ENCODE data around the gene KLRB1. TPM values are rescaled to one million over a fixed set of nuclear protein-coding genes. Genes with fewer than 3 reads are reported as not detected.
"Not testable (repeated sequence)": the region's sequence is repeated elsewhere in the genome, so short reads cannot be mapped to it uniquely, and the experiment has no call there.

Gene KLRB1
- total RNA-seq, 1 donor from 2014 or later, result not detected

DNA sequence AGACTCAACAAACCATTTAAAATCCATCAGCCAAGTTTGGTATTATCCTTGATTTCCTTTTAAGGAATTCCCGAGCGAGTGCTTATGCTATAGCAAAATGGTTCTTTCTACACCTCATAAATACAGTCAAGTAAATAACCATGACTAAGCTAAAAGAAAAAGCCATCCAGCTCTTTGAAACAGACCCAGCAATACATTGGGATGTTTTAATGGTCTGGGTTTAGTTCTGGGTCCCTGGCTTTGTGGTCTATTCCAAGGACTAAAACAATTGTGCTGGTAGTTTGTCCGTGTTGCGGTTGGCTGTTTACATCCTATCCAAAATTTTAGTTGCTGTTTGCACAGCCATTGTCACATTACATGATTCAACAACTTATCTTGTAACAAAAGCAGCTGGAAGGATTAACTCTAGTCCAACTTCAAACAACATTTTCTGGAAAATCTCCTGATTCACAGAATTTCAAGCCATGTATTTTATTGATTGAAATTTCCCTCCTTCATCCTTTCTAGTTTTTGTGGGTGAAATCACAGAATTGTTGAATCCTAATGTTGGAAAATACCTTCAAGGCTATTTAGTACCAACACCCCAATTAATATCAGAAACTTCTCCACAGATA is 19.6 kb downstream of the KLRB1 start:
- DNase-seq (ENCODE audit: low spot score in 2 of 2), result no peak
- H3K4me1 ChIP-seq, result no peaks in the 10 kb centered on the region
- TF ChIP-seq, protein P1, sequence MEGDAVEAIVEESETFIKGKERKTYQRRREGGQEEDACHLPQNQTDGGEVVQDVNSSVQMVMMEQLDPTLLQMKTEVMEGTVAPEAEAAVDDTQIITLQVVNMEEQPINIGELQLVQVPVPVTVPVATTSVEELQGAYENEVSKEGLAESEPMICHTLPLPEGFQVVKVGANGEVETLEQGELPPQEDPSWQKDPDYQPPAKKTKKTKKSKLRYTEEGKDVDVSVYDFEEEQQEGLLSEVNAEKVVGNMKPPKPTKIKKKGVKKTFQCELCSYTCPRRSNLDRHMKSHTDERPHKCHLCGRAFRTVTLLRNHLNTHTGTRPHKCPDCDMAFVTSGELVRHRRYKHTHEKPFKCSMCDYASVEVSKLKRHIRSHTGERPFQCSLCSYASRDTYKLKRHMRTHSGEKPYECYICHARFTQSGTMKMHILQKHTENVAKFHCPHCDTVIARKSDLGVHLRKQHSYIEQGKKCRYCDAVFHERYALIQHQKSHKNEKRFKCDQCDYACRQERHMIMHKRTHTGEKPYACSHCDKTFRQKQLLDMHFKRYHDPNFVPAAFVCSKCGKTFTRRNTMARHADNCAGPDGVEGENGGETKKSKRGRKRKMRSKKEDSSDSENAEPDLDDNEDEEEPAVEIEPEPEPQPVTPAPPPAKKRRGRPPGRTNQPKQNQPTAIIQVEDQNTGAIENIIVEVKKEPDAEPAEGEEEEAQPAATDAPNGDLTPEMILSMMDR (IDR thresholded peaks at IDR 0.05), result no peak
- intact Hi-C loops (cut with DNase I), result no loop called here
- no peaks in the 10 kb centered on the region for H3K9me3 ChIP-seq
- no peak overlapping the region for H3K4me3 ChIP-seq
- H3K27ac ChIP-seq, result no peak overlapping the region
- no peaks in the 10 kb centered on the region for H3K27me3 ChIP-seq
- no peaks in the 10 kb centered on the region for H3K36me3 ChIP-seq

DNA sequence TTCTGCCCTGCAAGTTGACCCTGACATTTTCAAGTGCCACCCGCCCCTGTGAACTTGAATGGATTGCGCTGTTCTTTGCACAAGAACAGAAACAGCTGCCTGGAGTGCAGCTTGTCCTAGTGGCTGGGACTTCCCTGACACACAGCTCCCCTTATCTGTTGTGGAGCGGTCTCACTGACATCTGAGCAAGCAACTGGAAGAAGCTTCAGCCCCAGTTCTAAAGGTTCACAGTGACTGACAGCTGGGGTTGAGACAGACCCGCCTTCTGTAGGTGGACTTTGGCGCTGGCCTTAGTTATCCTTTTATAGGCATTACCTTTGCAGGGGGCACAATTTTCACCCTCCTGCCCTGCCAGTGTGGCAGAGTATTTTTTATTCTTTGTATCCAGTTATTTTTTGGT is 30.0 kb downstream of the KLRB1 start:
- intact Hi-C loops (cut with DNase I); H3K36me3 ChIP-seq; H3K27ac ChIP-seq: not testable (repeated sequence)

DNA sequence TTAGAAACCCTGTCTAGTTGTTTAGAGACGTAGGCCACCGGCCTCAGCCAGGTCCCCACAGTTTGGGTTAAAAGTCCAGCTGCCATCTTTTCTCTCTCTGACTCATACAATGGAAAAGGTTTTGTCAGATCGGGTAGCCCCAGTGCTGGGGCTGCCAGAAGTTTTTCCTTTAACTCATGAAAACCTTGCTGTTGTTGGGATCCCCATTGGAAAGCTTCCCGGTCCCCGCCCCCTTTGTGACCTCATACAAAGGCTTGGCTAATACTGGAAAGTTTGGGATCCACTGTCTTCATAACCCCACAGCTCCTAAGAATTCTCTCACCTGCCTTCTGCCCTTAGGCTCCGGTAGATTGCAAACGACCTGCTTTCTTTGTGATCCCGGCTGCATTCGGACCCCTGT is 40.6 kb downstream of the KLRB1 start:
- intact Hi-C loops (cut with DNase I); H3K9me3 ChIP-seq; DNase-seq (ENCODE audit: low spot score in 2 of 2); H3K27ac ChIP-seq; H3K4me1 ChIP-seq; H3K4me3 ChIP-seq; H3K27me3 ChIP-seq; H3K36me3 ChIP-seq: not testable (repeated sequence)

More for the DNA sequence above, 30.0 kb downstream of the KLRB1 start:
- H3K4me1 ChIP-seq; H3K27me3 ChIP-seq; H3K4me3 ChIP-seq; DNase-seq (ENCODE audit: low spot score in 2 of 2); H3K9me3 ChIP-seq: not testable (repeated sequence)

DNA sequence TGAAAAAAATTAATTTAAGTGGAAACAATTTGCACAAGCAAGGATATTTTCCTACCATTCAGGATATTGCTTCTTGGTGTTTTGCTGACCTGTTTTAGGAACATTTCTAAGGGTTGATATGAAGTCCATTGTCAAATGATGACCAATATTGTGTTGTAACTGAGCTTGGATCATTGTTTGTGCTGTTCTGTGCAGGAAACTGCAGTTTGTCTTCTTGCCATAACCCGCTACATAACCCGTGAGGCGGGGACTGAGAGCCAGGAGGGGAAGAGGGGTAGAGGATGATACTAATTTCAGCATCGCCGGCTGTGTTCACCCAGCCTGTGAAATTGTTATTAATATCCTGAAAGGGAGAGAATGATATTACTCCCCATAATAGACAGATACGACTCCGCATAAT is 41.6 kb downstream of the KLRB1 start:
- H3K27ac ChIP-seq; H3K4me3 ChIP-seq; intact Hi-C loops (cut with DNase I); H3K27me3 ChIP-seq; H3K36me3 ChIP-seq; DNase-seq (ENCODE audit: low spot score in 2 of 2); H3K9me3 ChIP-seq; H3K4me1 ChIP-seq: not testable (repeated sequence)

DNA sequence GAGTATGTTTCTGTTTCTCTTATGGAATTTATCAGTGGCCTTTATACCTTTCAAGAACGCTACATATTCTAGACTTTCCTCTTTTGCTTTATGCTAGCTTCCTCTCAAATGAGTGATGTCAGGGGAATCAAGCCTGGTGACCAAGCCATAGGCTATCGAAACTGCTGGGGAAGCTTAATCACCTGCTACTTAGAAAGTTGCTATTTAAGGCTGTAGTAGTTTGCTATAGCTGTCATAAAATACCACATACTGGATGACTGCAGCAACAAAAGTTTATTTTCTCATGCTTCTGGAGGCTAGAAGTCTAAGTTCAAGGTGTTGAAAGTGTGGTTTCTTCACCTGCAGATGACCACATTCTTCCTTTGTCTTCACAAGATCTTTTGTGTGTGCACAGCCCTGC is 43.3 kb downstream of the KLRB1 start:
- H3K9me3 ChIP-seq; H3K27me3 ChIP-seq; H3K4me1 ChIP-seq; H3K27ac ChIP-seq; DNase-seq (ENCODE audit: low spot score in 2 of 2); intact Hi-C loops (cut with DNase I); H3K36me3 ChIP-seq; H3K4me3 ChIP-seq: not testable (repeated sequence)

DNA sequence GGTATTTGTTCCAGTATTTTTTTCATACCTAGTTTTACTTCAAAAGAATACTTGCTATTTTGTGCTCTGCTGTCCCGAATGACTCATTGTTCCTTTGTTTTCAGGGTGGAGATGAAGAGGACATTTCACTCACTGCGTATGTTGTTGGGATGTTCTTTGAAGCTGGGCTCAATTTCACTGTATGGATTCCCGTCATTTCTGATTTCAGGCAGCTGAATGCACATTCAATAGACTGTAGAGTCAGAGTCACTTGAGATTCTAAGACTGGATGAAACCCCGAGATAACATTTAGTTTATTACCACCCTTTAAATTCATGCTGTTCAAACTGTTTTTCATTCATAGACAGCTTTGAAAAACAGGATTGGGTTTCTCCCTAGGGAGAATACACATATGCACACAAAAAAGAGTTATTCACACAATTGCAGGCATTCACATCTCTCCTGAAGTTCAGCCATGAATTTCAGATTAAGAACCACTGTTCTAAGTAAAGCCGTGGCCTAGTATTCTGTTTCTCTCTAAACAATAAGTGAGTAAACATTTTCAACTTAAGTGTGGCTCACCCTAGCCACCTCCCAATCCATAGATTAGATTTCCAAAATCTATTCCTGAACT is 44.8 kb downstream of the KLRB1 start:
- H3K4me3 ChIP-seq; H3K27me3 ChIP-seq; H3K36me3 ChIP-seq; H3K27ac ChIP-seq; H3K4me1 ChIP-seq; H3K9me3 ChIP-seq; intact Hi-C loops (cut with DNase I); DNase-seq (ENCODE audit: low spot score in 2 of 2): not testable (repeated sequence)

DNA sequence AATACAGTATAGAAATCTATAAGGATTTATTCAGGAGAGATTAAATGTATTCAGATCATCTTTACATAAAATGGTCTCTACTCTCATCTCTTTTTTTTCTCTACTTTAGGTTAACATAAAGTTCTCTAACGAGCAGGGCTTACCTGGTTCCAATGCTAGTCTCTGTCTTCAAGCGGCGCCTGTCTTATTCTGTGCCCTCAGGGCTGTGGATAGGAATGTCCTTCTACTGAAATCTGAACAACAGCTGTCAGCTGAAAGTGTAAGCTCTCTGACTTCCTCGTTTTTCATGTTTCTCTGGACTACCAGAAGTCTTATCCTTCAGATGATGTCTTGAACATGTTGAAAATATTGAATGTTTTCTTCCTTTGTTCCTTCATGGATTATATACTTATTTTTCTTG is 62.2 kb downstream of the KLRB1 start:
- H3K36me3 ChIP-seq; H3K27me3 ChIP-seq; intact Hi-C loops (cut with DNase I); H3K4me1 ChIP-seq; H3K4me3 ChIP-seq; H3K9me3 ChIP-seq; H3K27ac ChIP-seq; DNase-seq (ENCODE audit: low spot score in 2 of 2): not testable (repeated sequence)

Other genes with a start within 250 kb of the KLRB1 start
- not detected for gene CLEC2D, start 61.8 kb upstream of the KLRB1 start, total RNA-seq
- gene CLECL1, start 125.2 kb upstream of the KLRB1 start, total RNA-seq, result not detected
- 1.3 TPM for gene CD69, start 153.0 kb upstream of the KLRB1 start, total RNA-seq
- gene KLRF1, start 219.6 kb upstream of the KLRB1 start, total RNA-seq, result not detected

Measured in ascending aorta (tissue), 2 donors.